ENCODE data around the gene SMAD6.
A peak's percentile ranks its signal among the peaks of the same experiment; 100 is the strongest.

SMAD6 gene

GRCh38 chr15:66702035-66702786 lies at the start of gene SMAD6:
Gene SMAD6 (plus strand): TSS chr15:66702236. CDS start chr15:66703259, 1,023 bp downstream.
- peak; percentile 49 for DNase-seq

- no peak for DNase-seq
Measured at GRCh38 chr15:66652806-66653205, 49.2 kb upstream of the SMAD6 start.

- no peak for DNase-seq
Measured at GRCh38 chr15:66653398-66653797, 48.6 kb upstream of the SMAD6 start.

- DNase-seq: no peak
Measured at GRCh38 chr15:66653852-66654251, 48.2 kb upstream of the SMAD6 start.

GRCh38 chr15:66654361-66654738 lies 47.7 kb upstream of the SMAD6 start:
- no peak for DNase-seq

- no peak for DNase-seq
Measured at GRCh38 chr15:66654739-66655375, 47.2 kb upstream of the SMAD6 start.

- no peak for DNase-seq
Measured at GRCh38 chr15:66655511-66655910, 46.5 kb upstream of the SMAD6 start.

- DNase-seq: no peak
Measured at GRCh38 chr15:66655997-66656396, 46.0 kb upstream of the SMAD6 start.

- DNase-seq: no peak
Measured at GRCh38 chr15:66657185-66658020, 44.6 kb upstream of the SMAD6 start.

GRCh38 chr15:66658044-66658443 lies 44.0 kb upstream of the SMAD6 start:
- DNase-seq: no peak

- no peak for DNase-seq
Measured at GRCh38 chr15:66658855-66659254, 43.2 kb upstream of the SMAD6 start.

GRCh38 chr15:66659384-66659783 lies 42.7 kb upstream of the SMAD6 start:
- no peak for DNase-seq

- DNase-seq: no peak
Measured at GRCh38 chr15:66661432-66662096, 40.5 kb upstream of the SMAD6 start.

- no peak for DNase-seq
Measured at GRCh38 chr15:66662522-66662921, 39.5 kb upstream of the SMAD6 start.

- DNase-seq: no peak
Measured at GRCh38 chr15:66663664-66664063, 38.4 kb upstream of the SMAD6 start.

GRCh38 chr15:66670175-66670574 lies 31.9 kb upstream of the SMAD6 start:
- no peak for DNase-seq

- DNase-seq: no peak
Measured at GRCh38 chr15:66670762-66671580, 31.1 kb upstream of the SMAD6 start.

- DNase-seq: no peak
Measured at GRCh38 chr15:66672867-66673266, 29.2 kb upstream of the SMAD6 start.

- DNase-seq: no peak
Measured at GRCh38 chr15:66673410-66674322, 28.4 kb upstream of the SMAD6 start.

GRCh38 chr15:66674756-66675155 lies 27.3 kb upstream of the SMAD6 start:
- no peak for DNase-seq

GRCh38 chr15:66675446-66675845 lies 26.6 kb upstream of the SMAD6 start:
- no peak for DNase-seq

All from activated CD4-positive, alpha-beta T cell treated with anti-CD3 and anti-CD28 coated beads for 1 hour (primary cell).